Measurements from ENCODE around the gene UFM1.

Gene UFM1

GRCh38 chr13:38394777-38395496, 45.3 kb downstream of the UFM1 start:
- Histone ChIP-seq H3K4me2 (ENCODE audit: low read length) (no peak overlapping the region), H3K9me3 (ENCODE audit: insufficient read depth, low read length) (no peaks in the 10 kb centered on the region), H2AFZ (ENCODE audit: low read depth, low read length) (no peak overlapping the region), H3K79me2 (ENCODE audit: low read length) (no peaks in the 10 kb centered on the region), H3K4me1 (ENCODE audit: low read length) (peaks cover 5% of the 10 kb centered on the region; the same call in 1 of the 2 replicates), H3K4me3 (ENCODE audit: low read length) (no peak overlapping the region), H3K27ac (ENCODE audit: low read length) (no peak overlapping the region), H4K20me1 (ENCODE audit: insufficient read depth, low read length) (no peaks in the 10 kb centered on the region), H3K27me3 (ENCODE audit: low read depth, low read length) (no peaks in the 10 kb centered on the region), H3K9ac (ENCODE audit: low read length) (no peak overlapping the region), H3K36me3 (replicated peaks; ENCODE audit: low read depth, low read length) (no peaks in the 10 kb centered on the region)
- TF ChIP-seq, protein P1, sequence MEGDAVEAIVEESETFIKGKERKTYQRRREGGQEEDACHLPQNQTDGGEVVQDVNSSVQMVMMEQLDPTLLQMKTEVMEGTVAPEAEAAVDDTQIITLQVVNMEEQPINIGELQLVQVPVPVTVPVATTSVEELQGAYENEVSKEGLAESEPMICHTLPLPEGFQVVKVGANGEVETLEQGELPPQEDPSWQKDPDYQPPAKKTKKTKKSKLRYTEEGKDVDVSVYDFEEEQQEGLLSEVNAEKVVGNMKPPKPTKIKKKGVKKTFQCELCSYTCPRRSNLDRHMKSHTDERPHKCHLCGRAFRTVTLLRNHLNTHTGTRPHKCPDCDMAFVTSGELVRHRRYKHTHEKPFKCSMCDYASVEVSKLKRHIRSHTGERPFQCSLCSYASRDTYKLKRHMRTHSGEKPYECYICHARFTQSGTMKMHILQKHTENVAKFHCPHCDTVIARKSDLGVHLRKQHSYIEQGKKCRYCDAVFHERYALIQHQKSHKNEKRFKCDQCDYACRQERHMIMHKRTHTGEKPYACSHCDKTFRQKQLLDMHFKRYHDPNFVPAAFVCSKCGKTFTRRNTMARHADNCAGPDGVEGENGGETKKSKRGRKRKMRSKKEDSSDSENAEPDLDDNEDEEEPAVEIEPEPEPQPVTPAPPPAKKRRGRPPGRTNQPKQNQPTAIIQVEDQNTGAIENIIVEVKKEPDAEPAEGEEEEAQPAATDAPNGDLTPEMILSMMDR (IDR thresholded peaks at IDR 0.05; ENCODE audit: low read depth, low read length) = no peak
- no peak for TF ChIP-seq EZH2phosphoT487 (IDR thresholded peaks at IDR 0.05; ENCODE audit: low read depth)

- no peak overlapping the region for H2AFZ ChIP-seq (ENCODE audit: low read depth, low read length)
- H3K27me3 ChIP-seq (ENCODE audit: low read depth, low read length) = no peaks in the 10 kb centered on the region
- H3K4me2 ChIP-seq (ENCODE audit: low read length) = no peak overlapping the region
- H3K9me3 ChIP-seq (ENCODE audit: insufficient read depth, low read length) = no peaks in the 10 kb centered on the region
- H3K27ac ChIP-seq (ENCODE audit: low read length) = no peak overlapping the region
- H3K36me3 ChIP-seq (replicated peaks; ENCODE audit: low read depth, low read length) = no peaks in the 10 kb centered on the region
- no peaks in the 10 kb centered on the region for H3K79me2 ChIP-seq (ENCODE audit: low read length)
- peaks cover 5% of the 10 kb centered on the region; the same call in 1 of the 2 replicates for H3K4me1 ChIP-seq (ENCODE audit: low read length)
- no peak for TF ChIP-seq EZH2phosphoT487 (IDR thresholded peaks at IDR 0.05; ENCODE audit: low read depth)
- TF ChIP-seq, protein P1 (IDR thresholded peaks at IDR 0.05; ENCODE audit: low read depth, low read length) = no peak
- H3K4me3 ChIP-seq (ENCODE audit: low read length) = no peak overlapping the region
- H4K20me1 ChIP-seq (ENCODE audit: insufficient read depth, low read length) = no peaks in the 10 kb centered on the region
- H3K9ac ChIP-seq (ENCODE audit: low read length) = no peak overlapping the region
Observed at GRCh38 chr13:38395497-38395788, 45.8 kb downstream of the UFM1 start.

DNA sequence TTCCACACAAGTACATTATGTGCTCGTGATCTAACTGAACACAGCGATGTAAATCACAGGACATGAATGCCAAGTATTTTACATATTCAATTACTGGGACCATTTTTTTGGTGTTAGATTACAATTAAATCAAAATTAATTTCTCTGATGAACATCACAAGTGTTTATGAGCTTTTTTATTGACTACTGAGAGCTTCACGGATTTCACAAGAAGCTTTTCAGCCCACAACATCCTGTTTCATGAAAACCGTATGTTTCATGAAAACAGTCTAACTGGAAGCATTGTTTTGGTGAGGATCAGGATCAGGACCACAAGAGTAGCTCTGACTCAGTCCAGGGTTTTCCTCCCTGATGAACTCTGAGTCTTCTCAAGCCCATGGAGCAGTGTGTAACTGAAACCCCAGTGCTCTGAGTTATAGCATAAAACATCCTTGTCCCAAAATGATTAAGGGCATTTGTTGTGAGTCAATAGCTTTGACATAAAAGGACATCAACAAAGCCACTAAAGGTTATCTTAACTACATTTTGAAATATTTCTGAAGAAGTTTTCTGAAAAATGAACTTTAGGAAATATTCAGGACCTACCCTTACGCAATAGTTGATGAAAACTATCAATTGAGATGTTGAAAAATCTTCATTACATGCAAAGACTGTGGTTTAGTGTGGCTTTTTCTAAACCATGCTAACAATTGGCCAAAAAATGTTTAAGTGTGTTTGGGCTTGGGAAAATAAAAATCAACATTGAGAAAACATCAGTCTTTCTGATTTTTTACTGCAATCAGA, 49.3 kb downstream of the UFM1 start:
- Histone ChIP-seq H3K36me3 (replicated peaks; ENCODE audit: low read depth, low read length) (no peaks in the 10 kb centered on the region), H3K4me2 (ENCODE audit: low read length) (peak overlapping the region; percentile 47), H3K79me2 (ENCODE audit: low read length) (no peaks in the 10 kb centered on the region), H3K9me3 (ENCODE audit: insufficient read depth, low read length) (no peaks in the 10 kb centered on the region), H3K4me3 (ENCODE audit: low read length) (peak overlapping the region; percentile 46), H3K27me3 (ENCODE audit: low read depth, low read length) (no peaks in the 10 kb centered on the region), H3K4me1 (ENCODE audit: low read length) (peaks cover 5% of the 10 kb centered on the region; the same call in 1 of the 2 replicates), H2AFZ (ENCODE audit: low read depth, low read length) (peak overlapping the region; percentile 61; the same call in 1 of the 2 replicates), H4K20me1 (ENCODE audit: insufficient read depth, low read length) (no peaks in the 10 kb centered on the region), H3K27ac (ENCODE audit: low read length) (no peak overlapping the region), H3K9ac (ENCODE audit: low read length) (no peak overlapping the region)
- TF ChIP-seq, protein P1 (IDR thresholded peaks at IDR 0.05; ENCODE audit: low read depth, low read length) = no peak
- no peak for TF ChIP-seq EZH2phosphoT487 (IDR thresholded peaks at IDR 0.05; ENCODE audit: low read depth)

GRCh38 chr13:38399535-38399934, 49.9 kb downstream of the UFM1 start:
- Histone ChIP-seq H3K79me2 (ENCODE audit: low read length) (no peaks in the 10 kb centered on the region), H3K27me3 (ENCODE audit: low read depth, low read length) (no peaks in the 10 kb centered on the region), H3K27ac (ENCODE audit: low read length) (no peak overlapping the region), H3K9ac (ENCODE audit: low read length) (no peak overlapping the region), H4K20me1 (ENCODE audit: insufficient read depth, low read length) (no peaks in the 10 kb centered on the region), H3K36me3 (replicated peaks; ENCODE audit: low read depth, low read length) (no peaks in the 10 kb centered on the region), H2AFZ (ENCODE audit: low read depth, low read length) (no peak overlapping the region), H3K4me3 (ENCODE audit: low read length) (no peak overlapping the region), H3K4me2 (ENCODE audit: low read length) (no peak overlapping the region), H3K4me1 (ENCODE audit: low read length) (peaks cover 5% of the 10 kb centered on the region; the same call in 1 of the 2 replicates), H3K9me3 (ENCODE audit: insufficient read depth, low read length) (no peaks in the 10 kb centered on the region)
- TF ChIP-seq, protein P1 (IDR thresholded peaks at IDR 0.05; ENCODE audit: low read depth, low read length) = no peak
- no peak for TF ChIP-seq EZH2phosphoT487 (IDR thresholded peaks at IDR 0.05; ENCODE audit: low read depth)
